ENCODE measurements around the gene ZFHX2. TPM values are rescaled to one million over a fixed set of nuclear protein-coding genes. Genes with fewer than 3 reads are reported as not detected.
A peak's percentile ranks its signal among the peaks of the same experiment; 100 is the strongest.

ZFHX2 gene
- polyA plus RNA-seq, 1 experiment = 0.09 TPM

DNA sequence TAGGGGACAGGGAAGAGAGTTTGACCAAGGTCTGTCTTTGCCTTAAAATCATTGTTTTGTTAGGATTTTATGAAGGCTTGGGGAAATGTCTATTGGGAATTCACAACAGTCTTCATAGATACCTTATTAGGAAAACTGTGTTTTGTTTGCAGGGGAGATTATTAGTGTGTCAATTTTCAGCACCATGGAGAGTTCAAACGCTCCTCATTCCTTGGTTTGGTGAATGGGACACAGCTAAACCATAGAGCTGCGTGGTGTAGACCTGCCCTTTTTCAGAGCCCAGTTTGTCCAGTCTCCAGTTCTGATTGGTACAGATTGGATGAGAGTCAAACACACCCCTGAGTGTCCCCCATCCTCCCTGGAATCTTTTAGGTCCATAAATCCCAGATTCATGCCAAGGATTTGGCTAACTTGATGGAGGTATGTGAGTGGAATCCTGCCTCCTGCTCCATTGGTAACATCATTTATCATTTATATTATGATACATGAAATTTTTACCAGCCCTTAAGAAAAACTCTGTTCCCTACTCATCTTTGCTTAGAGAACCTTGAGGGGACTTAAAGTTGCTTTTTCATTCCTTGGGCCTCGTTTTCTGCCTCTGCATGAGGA is 70.1 kb downstream of the ZFHX2 start:
- H3K27ac ChIP-seq (ENCODE audit: low read depth, low read length) = no peak overlapping the region
- no peaks in the 10 kb centered on the region for H3K9me3 ChIP-seq (ENCODE audit: control insufficient read depth, insufficient read depth, low read length)
- ChIA-PET CTCF (interaction anchor here (1.4 to 9.8 kb wide), 2 partner anchors 57 to 79 kb away, joined by 3 to 330 read pairs; partner anchors contain the start of gene THTPA), POLR2A (no interaction called here)
- H3K4me3 ChIP-seq (ENCODE audit: low read depth, low read length) = no peak overlapping the region
- no peaks in the 10 kb centered on the region for H3K27me3 ChIP-seq (ENCODE audit: control insufficient read depth, insufficient read depth, low read length)
- DNase-seq (ENCODE audit: low read depth, low spot score) = no peak
- TF ChIP-seq, protein P1, sequence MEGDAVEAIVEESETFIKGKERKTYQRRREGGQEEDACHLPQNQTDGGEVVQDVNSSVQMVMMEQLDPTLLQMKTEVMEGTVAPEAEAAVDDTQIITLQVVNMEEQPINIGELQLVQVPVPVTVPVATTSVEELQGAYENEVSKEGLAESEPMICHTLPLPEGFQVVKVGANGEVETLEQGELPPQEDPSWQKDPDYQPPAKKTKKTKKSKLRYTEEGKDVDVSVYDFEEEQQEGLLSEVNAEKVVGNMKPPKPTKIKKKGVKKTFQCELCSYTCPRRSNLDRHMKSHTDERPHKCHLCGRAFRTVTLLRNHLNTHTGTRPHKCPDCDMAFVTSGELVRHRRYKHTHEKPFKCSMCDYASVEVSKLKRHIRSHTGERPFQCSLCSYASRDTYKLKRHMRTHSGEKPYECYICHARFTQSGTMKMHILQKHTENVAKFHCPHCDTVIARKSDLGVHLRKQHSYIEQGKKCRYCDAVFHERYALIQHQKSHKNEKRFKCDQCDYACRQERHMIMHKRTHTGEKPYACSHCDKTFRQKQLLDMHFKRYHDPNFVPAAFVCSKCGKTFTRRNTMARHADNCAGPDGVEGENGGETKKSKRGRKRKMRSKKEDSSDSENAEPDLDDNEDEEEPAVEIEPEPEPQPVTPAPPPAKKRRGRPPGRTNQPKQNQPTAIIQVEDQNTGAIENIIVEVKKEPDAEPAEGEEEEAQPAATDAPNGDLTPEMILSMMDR (IDR thresholded peaks at IDR 0.05; ENCODE audit: low read depth, low read length) = no peak

DNA sequence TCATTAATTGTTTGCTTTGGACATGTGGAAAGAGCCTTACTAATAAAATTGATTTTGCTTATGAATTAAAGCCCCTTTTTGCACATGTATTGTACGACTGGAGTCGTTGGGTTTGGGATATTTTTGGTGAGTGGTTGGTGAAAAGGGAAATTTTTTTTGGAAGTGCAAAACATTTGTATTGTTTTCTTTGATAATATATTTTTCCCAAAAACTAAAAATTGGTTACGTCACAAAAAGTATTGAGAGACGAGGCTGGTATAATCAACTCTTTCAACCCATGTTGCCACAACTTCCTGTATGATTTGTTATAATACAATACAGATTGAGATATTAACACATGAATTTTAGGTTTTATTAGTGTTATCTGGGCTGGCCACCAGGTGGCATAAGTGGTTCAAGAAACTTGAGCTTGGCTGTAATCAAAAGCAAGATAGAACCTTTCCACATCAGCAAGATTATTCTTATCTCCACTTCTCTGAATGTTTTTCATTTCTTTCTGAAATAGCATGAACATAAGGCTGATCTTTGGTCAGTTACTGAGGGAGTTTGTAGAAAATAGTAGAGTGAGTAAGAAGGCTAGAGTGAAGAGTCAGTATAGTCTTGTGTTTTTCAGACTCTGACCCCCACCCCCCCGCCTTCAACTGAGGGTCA is 73.3 kb downstream of the ZFHX2 start:
- TF ChIP-seq, protein P1 (IDR thresholded peaks at IDR 0.05; ENCODE audit: low read depth, low read length) = peak; percentile 78
- Histone ChIP-seq H3K27ac (ENCODE audit: low read depth, low read length) (no peak overlapping the region), H3K4me3 (ENCODE audit: low read depth, low read length) (no peak overlapping the region), H3K27me3 (ENCODE audit: control insufficient read depth, insufficient read depth, low read length) (no peaks in the 10 kb centered on the region), H3K9me3 (ENCODE audit: control insufficient read depth, insufficient read depth, low read length) (no peaks in the 10 kb centered on the region)
- ChIA-PET POLR2A (interaction anchor here (1.0 to 1.9 kb wide), 2 partner anchors 77 to 83 kb away, joined by 3 to 5 read pairs; no protein-coding TSS in a partner anchor), CTCF (interaction anchor here (0.6 to 9.8 kb wide), 31 partner anchors 8 to 453 kb away, joined by 3 to 330 read pairs (median 5); partner anchors contain the start of genes NGDN, THTPA and ZFHX2)
- DNase-seq (ENCODE audit: low read depth, low spot score) = peak; percentile 37

DNA sequence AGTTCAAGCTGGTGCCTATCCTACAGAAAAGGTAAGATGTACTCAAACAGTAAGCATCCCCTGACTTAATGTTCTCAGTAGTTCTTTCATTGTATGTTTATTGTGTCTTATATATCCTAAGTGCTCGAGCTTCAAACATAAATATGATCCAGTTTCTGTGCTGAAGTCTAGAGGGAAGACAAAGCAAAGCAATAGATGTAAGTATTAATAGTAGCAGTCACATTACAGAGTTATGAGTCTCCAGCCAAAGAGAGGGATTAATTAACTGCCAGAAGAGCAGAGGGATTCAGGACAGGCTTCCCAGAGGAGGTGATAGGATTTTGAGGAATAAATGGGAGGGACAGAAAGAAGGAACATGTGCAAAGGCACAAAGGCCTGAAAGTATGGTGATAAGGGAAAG is 80.6 kb downstream of the ZFHX2 start:
- no peaks in the 10 kb centered on the region for H3K27me3 ChIP-seq (ENCODE audit: control insufficient read depth, insufficient read depth, low read length)
- no peaks in the 10 kb centered on the region for H3K9me3 ChIP-seq (ENCODE audit: control insufficient read depth, insufficient read depth, low read length)
- POLR2A ChIA-PET = no interaction called here
- no peak overlapping the region for H3K27ac ChIP-seq (ENCODE audit: low read depth, low read length)
- no peak overlapping the region for H3K4me3 ChIP-seq (ENCODE audit: low read depth, low read length)
- no peak for DNase-seq (ENCODE audit: low read depth, low spot score)
- CTCF ChIA-PET = interaction anchor here (1.2 to 2.0 kb wide), 4 partner anchors 9 to 92 kb away, joined by 5 to 8 read pairs (median 6); no protein-coding TSS in a partner anchor
- TF ChIP-seq, protein P1 (IDR thresholded peaks at IDR 0.05; ENCODE audit: low read depth, low read length) = no peak

Other genes with a start within 250 kb of the ZFHX2 start
- gene PPP1R3E, start 248.9 kb downstream of the ZFHX2 start, polyA plus RNA-seq (2011; rRNA removed) = 2.4 and 2.8 TPM in 2 replicates
- 21.5 and 22.2 TPM in 2 replicates for gene BCL2L2, start 244.9 kb downstream of the ZFHX2 start, polyA plus RNA-seq (2011; rRNA removed)
- 174 and 182 TPM in 2 replicates for gene PABPN1, start 230.3 kb downstream of the ZFHX2 start, polyA plus RNA-seq (2011; rRNA removed)
- gene SLC22A17, start 198.9 kb downstream of the ZFHX2 start, polyA plus RNA-seq (2011; rRNA removed) = 17.4 and 27.0 TPM in 2 replicates
- 5.3 and 6.6 TPM in 2 replicates for gene EFS, start 186.6 kb downstream of the ZFHX2 start, polyA plus RNA-seq (2011; rRNA removed)
- gene IL25, start 179.0 kb downstream of the ZFHX2 start, polyA plus RNA-seq (2011; rRNA removed) = not detected in 2 replicates
- 0.37 and 0.47 TPM in 2 replicates for gene CMTM5, start 174.7 kb downstream of the ZFHX2 start, polyA plus RNA-seq (2011; rRNA removed)
- not detected in 2 replicates for gene MYH6, start 143.5 kb downstream of the ZFHX2 start, polyA plus RNA-seq (2011; rRNA removed)
- not detected in 2 replicates for gene MYH7, start 116.1 kb downstream of the ZFHX2 start, polyA plus RNA-seq (2011; rRNA removed)
- 43.3 and 49.8 TPM in 2 replicates for gene NGDN, start 82.1 kb downstream of the ZFHX2 start, polyA plus RNA-seq (2011; rRNA removed)
- gene THTPA, start 4.5 kb upstream of the ZFHX2 start, polyA plus RNA-seq (2011; rRNA removed) = 4.9 and 9.3 TPM in 2 replicates
- gene AP1G2, start 16.0 kb upstream of the ZFHX2 start, polyA plus RNA-seq (2011; rRNA removed) = 8.2 and 10.6 TPM in 2 replicates
- gene JPH4, start 27.0 kb upstream of the ZFHX2 start, polyA plus RNA-seq (2011; rRNA removed) = not detected in 2 replicates
- gene DHRS2, start 84.6 kb upstream of the ZFHX2 start, polyA plus RNA-seq (2011; rRNA removed) = 0.09 and 0.15 TPM in 2 replicates